HG03457 (cell line): ENCODE results near the gene ZNF607.
"Not testable (repeated sequence)": the region's sequence is repeated elsewhere in the genome, so short reads cannot be mapped to it uniquely, and the experiment has no call there.

Experiments used
- ATAC-seq: cut with Tn5 transposase; IDR thresholded peaks from one replicate; pipeline ENCODE4 v1.9.1; 2021; ENCODE audit warnings: moderate number of reproducible peaks; ENCODE audit not compliant: unreplicated experiment

The ZNF607 gene

DNA sequence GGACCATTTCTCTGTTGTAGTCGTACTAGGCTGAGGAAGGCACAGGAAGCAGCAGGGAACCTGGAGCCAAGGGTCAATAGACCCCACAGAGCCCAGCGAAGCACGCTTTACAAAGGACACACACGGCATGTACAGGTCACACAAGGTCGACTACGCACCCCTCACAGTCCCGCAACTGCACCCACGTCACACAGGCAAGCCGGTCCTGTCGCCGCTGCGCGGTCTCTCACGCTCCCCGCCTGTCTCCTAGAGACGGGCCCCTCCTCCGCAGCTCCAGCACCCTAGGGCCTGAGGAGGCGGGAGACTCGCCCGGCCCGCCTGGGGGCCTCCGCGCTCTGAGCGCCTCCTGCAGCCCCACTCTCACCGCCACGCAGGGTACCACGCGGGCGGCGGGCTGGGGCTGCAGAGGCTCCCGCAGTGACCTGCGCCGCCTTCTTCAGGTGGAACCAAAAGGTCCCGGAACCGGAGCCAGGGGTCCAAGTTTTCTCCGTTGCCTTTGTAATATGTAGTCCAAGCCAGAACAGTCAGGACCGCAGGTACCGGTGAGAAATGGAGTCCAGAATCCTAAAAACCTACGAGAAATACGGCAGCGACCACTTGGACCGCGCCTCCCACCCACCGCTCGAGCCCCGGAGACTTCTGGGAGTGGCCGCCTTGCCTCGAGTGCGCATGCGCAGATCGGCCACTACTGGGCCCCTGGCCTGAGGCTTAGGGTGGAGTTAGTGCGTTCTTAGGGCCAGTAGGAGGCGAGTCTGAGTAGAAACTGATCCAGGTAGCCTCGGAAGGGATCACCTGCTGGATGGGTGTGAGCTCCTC lies at the start of gene ZNF607:
ZNF607 (minus strand) TSS at position 651 of the 816 bp plus-strand sequence. CDS start 8,143 bp downstream, outside the sequence.
- ATAC-seq: peak; percentile 93

DNA sequence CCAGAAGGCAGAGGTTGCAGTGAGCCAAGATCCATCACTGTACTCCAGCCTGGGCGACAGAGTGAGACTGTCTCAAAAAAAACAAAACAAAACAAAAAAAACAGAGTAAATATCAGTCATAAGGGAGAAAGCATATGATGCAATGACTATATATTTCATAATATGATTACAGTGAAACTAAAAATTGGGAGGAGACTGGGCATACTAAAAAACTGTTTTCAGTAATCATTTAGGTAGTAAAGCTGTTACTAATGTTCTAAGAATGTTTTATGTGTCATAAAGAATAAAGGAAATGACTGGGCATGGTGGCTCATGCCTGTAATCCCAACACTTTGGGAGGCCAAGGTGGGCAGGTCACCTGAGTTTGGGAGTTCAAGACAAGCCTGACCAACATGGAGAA lies 43.9 kb upstream of the ZNF607 start:
- no peak for ATAC-seq

GRCh38 chr19:37757683-37758082 lies 38.1 kb upstream of the ZNF607 start:
- not testable (repeated sequence) for ATAC-seq

DNA sequence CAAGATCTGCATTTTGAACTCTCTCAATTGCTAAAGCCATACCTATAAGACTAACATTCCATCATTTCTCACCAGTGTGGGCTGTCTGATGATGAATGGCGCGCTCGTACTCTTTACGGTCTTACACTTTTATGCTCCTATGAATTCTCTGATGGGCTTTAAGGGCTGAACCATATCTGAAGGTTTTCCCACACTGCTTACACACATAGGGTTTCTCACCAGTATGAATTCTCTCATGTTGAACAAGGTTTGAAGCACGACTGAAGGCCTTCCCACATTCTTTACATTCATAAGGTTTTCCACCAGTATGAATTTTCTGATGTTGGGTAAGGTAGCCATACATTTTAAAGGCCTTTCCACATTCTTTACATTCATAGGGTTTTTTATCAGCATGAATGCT lies 18.8 kb upstream of the ZNF607 start:
- ATAC-seq: no peak

DNA sequence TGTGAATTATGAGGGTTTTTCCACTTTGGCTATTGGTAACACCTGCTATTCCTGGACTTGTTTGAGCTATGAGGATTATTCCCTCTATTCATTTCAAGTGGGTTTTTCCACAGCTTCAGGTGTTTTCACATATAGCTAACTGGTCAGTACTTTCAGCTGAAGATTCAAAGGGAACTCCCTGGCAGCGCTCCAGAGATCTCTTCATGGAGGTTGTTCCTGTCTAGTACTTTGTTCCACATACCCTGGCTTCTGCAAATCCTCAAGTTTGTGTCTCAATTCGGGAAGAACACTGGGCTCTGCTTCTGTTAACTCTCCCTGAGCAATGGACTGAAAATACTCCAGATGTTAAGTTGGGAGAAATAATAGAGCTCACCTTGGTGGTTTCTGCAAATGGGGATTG lies 5.6 kb upstream of the ZNF607 start:
- no peak for ATAC-seq

GRCh38 chr19:37719927-37720265 lies 335 bp upstream of the ZNF607 start:
- ATAC-seq: no peak

DNA sequence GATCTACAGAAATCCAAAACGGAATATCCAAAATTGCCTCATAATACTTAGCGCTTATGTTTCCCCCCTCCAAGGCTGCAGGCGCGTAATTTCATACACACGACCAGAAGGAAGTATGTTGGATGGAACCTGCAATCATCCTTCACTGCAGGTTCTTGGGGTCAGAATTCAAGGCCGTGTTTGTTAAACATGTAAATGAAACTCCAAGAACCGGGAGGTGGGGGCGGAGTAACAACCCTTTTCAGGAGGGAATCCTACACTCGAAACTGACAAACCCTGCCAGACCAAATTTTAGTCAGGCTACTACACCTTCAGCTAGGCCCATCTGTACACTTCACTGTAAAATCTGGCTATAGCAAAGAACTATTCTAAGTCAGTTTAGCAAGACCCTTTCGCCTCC lies 1.3 kb downstream of the ZNF607 start:
- ATAC-seq: no peak

- ATAC-seq: no peak
Measured at GRCh38 chr19:37716140-37716539, 3.4 kb downstream of the ZNF607 start.

GRCh38 chr19:37706052-37706605 lies 13.4 kb downstream of the ZNF607 start:
- ATAC-seq: no peak

DNA sequence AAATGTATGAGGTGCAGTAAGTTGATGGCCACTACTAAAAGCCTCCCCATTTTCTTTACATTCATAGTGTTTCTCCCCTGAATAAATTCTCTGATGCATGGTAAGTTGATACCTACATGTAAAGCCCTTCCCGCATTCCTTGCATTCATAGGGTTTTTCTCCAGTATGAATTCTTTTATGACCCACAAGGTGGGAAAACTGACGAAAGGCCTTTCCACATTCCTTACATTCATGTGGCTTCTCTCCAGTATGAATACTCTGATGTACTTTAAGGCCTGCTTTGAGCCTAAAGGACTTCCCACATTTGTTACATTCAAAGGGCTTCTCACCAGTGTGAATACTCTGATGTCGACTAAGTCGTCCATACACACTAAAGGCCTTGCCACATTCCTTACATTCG lies 20.5 kb downstream of the ZNF607 start:
- ATAC-seq: no peak

- no peak for ATAC-seq
Measured at GRCh38 chr19:37698216-37698615, 21.3 kb downstream of the ZNF607 start.

DNA sequence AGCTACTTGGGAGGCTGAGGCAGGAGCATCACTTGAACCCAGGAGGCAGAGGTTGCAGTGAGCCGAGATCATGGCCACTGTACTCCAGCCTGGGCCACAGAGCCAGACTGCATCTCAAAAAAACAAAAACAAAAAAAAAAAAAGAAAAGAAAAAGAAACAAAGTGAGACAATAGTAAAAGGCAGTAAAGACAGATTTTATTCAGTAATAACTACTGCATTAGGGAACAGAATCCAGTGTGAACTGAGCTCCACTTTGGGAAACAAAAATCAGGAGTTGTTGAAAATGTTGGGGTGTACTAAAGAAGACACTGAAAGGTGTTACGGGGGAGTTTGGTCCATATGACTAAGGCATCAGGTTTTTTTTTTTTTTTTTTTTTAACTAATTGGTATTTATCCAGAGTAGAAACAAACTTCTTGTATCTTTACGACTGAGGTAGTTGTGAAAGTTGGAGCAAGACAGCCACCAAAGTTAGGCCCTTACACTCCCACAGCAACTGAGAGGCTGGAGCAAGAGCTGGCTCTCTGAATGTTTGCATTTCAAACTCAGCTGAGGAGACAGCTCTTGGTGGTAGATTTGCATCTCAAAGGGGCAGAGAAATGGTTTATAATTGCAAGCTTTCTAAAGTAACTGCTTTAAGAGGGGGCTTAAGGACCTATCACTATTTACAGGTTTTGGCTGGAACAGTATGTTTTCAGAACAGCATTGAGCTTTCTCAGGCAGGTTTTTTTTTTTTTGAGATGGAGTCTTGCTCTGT lies 24.2 kb downstream of the ZNF607 start:
- no peak for ATAC-seq

- ATAC-seq: no peak
Measured at GRCh38 chr19:37692956-37693620, 26.5 kb downstream of the ZNF607 start.

- ATAC-seq: no peak
Measured at GRCh38 chr19:37691881-37692504, 27.6 kb downstream of the ZNF607 start.

DNA sequence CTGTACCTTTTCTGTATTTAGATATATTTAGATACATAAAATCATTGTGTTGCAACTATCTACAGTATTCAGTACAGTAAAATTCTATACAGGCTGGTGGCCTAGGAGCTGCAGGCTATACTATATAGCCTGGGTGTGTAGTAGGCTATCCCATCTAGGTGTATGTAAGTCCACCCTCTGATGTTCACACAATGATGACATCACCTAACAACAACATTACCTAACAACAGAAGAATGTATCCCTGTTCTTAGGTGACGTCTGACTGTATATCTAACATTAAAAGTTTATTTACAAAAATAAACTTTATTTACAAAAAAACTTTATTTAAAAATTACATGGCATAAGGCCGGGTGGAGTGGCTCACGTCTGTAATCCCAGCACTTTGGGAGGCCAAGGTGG lies 36.0 kb downstream of the ZNF607 start:
- ATAC-seq: no peak

GRCh38 chr19:37669450-37669914 lies 50.1 kb downstream of the ZNF607 start:
- no peak for ATAC-seq

DNA sequence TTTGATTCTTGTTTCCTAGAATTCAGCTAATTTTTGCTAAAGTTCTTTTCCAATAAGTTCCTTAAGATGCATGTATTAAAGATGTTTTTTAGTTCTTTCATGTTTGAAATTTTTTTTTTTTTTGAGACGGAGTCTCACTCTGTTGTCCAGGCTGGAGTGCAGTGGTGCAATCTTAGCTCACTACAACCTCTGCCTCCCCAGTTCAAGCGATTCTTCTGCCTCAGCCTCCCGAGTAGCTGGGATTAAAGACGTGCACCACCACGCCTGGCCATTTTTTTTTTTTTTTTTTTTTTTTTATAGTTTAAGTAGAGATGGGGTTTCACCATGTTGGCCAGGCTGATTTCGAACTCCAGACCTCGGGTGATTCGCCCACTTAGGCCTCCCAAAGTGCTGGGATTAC lies 62.4 kb downstream of the ZNF607 start:
- ATAC-seq: not testable (repeated sequence)

- peak; percentile 44 for ATAC-seq
Measured at GRCh38 chr19:37655689-37656371, 63.7 kb downstream of the ZNF607 start.

- peak; percentile 17 for ATAC-seq
Measured at GRCh38 chr19:37655301-37655688, 64.3 kb downstream of the ZNF607 start, which contains the start of gene ZFP30. TSS of gene ZFP30 (minus strand) at chr19:37655465. CDS start at chr19:37647822, 7,643 bp downstream.

GRCh38 chr19:37654629-37655300 lies 64.8 kb downstream of the ZNF607 start:
- ATAC-seq: peak; percentile 28
